Stromal cell of bone marrow (primary cell): ENCODE data around the gene CCDC136.
A peak's percentile ranks its signal among the peaks of the same experiment; 100 is the strongest.

ENCODE experiments used
- DNase-seq: peaks from one replicate; pipeline ENCODE4 v3.0.0-alpha.2; 2012; ENCODE audit warnings: low read depth

Gene CCDC136

DNA sequence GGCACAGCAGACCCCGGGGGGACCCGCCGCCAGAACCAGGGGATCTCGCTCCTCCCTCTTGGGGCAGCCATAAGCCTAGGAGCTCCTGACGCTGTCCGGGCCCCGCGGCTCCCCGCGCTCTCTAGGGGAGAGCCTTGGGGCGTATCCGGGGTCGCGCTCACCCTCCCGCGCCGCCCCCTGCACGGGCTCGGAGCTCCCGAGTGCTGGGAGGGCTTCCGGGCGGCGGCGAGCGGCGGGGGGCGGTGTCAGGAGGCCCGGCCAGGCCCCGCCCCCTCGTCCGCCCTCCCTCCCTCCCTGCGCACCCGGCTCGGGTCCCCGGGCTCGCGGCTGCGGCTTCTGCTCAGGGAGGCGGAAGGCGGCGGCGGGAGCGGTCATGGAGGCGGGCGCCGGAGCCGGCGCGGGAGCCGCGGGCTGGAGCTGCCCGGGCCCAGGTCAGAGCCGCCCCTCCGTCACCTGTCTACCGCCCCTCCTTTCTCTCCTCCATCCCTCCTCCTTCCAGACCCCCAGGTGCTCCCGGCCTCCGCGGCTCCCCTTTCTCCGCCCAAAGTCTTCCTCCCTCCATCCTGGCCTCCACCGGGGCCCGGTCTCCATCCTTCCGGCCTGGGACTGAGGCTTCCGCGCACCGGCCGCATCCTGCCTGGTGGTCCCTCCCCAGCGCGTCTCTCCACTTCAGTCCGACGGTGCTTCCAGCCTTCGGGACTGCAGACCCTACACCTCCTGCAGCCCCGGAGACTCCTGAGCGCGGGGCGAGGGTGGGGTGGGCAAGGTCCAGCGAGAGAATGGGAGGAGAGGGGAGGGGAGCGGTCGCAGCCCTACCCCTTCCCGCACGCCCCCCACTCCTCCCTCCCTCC is at the start of gene CCDC136:
Gene CCDC136 (plus strand): TSS at position 848 of the 851 bp plus-strand sequence. CDS start 444 bp downstream, outside the sequence.
- DNase-seq, result no peak

DNA sequence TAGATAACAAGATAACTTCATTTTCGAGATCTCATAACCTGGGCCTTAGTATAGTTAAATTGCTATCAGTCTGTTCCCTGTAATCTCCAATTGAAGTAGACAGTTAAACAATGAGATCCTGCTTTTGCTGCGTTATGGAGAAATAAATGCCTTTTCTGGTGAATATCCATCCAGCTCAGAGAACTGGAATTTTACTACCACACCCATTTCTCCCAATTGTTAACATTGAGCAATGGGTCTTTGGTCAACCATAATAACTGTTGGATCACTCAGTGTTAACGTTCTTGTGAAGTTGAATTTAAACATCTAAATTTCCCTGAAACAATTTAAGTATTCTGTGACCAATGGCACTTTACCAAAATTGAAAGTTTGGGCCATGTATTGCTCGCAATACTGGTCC is 49.6 kb upstream of the CCDC136 start:
- peak; percentile 68 for DNase-seq

DNA sequence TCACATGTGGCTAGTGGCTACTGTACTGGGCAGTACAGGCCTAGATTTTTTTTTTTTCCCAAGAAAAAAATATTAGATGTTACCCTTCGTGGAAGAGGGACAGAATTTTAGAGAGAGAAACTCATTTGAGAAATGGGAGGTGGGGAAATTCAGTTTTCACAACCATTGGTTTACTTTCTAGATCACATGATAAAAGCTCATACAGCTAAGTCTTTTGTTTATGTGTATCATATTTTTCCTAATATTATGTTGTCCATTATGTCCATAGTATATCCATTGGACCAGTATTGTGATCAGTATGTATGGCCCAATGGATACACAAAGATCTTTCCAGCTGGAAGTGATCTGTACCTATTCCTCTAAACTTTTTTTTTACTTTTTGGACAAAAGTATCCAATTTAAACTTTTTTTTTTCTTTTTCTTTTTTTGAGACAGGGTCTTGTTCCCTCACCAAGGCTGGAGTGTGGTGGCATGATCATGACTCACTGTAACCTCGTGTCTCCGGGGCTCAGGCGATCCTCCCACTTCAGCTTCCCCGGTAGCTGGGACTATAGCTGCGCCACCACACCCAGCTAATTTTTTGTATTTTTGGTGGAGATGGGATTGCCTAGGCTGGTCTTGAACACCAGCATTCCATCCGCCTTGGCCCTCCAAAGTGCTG is 48.5 kb upstream of the CCDC136 start:
- DNase-seq, result no peak

DNA sequence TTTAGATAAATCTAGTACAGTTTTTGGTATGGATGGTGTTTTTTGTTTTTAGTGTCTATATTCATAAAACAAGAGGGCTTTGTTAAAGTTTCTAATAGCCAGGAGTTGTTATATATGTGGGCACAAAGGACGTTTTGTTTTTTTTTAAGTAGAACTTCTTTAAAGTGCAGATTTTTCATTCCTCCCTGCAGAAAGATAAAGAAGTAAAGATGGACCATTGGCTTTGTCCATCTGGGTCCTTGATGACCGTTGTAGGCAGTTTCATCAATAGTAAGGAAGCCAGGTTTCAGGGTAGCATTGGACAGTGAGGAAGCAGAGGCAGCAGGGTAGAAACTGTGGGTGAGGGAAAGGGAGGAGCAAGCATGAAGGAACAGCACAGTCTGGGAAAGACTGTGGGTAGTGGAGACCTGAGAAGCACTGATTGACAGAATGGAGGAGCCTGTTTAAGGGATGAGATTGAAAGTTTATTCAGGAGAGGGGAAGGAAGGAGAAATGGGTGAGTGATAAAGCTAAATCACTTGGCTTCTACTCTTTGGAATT is 47.3 kb upstream of the CCDC136 start:
- DNase-seq, result no peak

DNA sequence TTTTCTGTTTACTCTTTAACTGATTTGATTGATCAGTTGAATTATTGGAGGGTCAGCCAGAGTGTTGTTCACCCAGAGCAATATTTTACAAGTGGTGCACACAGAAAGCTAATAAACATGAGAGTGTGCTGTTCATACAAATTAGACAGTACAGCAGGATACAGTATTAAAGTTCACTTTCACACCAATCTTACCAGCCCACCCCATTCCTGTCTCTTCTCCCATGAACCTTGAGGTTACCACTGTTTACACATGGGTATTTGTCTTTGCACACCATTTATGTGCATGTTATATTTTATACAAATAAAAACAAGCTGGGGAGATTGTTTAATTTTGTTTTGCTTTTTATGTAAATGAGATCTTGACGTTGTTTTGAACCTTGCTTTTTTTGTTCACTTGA is 46.1 kb upstream of the CCDC136 start:
- DNase-seq, result no peak

DNA sequence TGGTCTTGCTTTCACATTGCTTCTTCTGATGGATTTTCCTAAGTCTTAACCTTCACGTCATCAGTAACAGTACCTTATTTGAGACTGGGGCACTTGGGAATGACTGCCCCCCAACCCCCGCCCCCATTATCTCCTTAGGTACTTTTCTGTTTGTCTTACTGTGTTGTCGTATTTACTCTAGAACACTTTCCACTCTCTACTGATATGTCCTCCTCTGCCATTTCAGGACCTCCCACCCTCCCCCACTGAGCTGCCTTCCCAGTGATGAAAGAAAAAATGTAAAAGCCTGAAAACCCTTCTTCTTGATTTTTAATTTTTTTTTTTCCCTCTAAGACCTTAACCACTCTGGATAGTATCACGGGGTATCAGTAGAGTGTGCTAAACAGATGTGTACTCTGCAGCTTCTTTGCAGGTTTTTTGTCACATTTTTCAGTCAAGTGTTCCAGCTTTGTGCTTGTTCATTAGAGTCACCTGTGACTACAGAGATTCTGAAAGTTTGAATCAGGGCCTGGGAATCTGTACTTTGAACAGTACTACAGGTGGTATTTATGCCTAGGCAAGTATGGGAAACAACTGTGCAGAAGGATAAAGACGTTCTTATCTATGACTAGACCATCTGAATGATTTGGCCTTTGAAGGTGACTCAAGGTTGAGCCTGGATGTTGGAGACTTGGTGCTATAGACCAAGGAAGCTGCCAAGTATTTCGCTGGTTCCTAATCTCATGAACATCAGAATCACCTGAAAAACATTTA is 44.3 kb upstream of the CCDC136 start:
- no peak for DNase-seq

DNA sequence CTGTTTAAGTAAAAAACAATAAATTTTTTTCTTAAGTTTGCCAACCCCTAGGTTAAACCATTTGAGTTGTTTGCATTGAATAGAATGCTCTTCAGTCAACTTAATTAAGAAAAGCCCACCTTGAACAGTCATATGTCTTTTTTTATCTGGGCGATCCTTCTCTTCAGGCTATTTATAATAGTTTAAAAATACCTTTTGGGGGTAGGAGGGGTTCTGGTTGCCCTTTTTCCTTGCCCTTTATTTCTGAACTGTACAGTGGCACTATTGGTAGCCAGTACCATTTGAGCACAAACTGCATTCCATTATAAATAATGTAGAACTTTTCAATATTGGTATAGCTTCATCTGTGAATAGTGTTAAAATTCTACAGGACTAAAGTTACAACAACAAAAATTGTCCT is 39.5 kb upstream of the CCDC136 start:
- no peak for DNase-seq

- no peak for DNase-seq
These were observed 36.5 kb upstream of the CCDC136 start for GRCh38 chr7:128755075-128755818.

GRCh38 chr7:128755819-128756476 is 35.8 kb upstream of the CCDC136 start:
- DNase-seq, result peak; percentile 86

GRCh38 chr7:128757203-128757602 is 34.6 kb upstream of the CCDC136 start:
- DNase-seq, result no peak

- DNase-seq, result no peak
These were observed 33.2 kb upstream of the CCDC136 start for GRCh38 chr7:128758553-128758952.

DNA sequence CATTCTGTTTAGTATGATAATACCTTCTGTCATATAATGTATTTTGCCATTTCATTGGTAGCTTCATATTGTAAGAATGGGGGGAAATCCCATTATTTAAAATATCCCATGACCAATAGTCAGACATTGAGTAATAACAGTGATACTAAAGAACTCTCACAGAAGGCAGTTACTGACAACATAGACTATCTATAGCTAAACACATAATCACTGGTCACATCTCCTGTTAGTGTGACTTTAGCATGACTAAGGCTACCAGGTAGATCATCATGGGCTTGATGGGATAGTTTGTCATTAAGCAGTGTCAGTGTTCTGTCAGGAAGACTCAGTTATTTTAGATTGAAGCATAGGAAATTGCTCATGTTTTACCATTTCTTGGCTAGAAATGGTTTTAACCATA is 32.5 kb upstream of the CCDC136 start:
- no peak for DNase-seq

DNA sequence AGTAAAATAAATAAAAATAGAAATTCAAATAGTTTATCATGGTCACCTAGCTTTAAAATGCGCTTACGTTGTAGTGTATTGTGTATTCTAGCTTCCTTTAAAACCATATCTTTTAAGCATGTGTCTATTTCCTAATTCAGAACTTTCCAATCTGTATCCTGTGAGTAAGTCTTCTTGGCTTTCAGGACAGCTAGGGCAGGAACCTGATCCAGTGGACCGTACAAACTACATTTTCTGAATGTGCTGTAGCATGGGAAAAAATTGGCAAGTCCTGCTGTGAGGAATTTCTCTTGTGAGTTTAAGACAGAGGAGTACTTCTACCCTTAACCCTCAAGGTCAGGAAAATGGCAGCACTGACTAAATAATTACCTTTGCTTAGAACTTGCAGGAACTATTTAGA is 28.2 kb upstream of the CCDC136 start:
- DNase-seq, result no peak

DNA sequence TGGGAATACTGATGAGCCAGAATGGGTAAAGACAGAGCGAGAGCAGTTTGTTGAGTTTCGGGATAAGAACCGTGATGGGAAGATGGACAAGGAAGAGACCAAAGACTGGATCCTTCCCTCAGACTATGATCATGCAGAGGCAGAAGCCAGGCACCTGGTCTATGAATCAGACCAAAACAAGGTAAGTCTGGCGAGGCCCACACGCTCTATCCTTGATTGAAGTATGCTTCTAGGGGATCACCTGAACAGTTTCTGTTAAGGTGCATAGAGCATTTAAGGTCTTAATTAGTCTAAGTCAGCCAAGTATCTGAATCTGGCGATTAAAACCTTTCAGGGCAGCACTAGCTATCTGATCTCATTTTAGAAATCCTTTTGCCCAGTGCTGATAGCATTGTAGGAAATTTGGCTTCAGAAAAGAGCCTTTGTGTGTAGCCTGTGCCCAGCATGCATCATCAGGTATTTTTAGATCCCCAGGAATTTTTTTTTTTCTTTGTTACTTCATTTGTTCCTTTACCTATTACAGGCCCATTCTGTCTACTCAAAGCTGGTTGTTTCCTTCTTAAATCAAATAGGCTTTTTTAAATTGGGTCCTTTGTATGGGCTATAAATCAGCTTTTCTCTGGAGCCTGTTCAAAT is 24.2 kb upstream of the CCDC136 start:
- DNase-seq, result no peak

- no peak for DNase-seq
These were observed 21.5 kb upstream of the CCDC136 start for GRCh38 chr7:128770233-128770632.

DNA sequence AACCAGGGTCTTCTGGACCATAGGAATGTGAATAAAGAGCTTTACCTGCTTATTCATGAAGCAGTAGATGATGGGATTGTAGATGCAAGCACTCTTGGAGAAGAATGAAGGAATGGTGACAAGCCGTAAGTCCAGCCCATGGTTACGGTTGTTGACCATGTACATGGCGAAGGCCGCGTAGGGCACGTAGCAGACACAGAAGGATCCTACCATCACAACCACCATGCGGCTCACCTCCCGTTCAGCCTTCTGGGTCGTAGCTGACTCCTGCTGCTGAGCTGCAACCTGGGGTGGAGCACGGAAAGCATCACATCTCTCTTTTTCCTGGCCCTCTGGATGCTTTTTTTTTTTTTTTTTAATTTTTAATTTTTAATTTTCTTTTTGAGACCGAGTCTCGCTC is 18.2 kb upstream of the CCDC136 start:
- DNase-seq, result no peak

DNA sequence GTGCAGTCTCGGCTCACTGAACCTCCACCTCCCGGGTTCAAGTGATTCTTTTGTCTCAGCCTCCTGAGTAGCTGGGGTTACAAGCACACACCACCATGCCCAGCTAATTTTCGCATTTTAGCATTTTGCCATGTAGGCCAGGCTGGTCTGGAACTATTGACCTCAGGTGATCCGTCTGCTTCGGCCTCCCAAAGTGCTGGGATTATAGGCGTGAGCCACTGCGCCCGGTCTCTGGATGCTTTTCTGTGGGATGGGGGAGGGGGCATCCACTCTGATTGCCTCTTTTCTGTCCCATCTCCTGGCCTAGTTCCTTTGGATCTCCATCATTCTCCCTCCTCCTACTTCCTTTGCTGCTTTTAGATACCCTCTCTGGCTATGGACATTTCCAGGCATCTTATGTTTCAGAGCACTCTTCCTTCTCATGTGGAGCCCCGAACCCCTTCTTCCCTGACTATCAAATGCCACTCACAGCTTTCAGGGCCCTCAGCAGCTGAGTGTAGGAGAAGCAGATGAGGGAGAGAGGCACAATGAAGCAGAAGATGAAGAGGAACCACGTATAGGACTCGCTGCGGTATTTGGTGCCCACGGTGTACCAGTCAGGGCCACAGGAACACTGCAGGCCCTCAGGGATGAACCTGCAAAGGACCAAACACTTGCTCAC is 17.6 kb upstream of the CCDC136 start:
- no peak for DNase-seq

DNA sequence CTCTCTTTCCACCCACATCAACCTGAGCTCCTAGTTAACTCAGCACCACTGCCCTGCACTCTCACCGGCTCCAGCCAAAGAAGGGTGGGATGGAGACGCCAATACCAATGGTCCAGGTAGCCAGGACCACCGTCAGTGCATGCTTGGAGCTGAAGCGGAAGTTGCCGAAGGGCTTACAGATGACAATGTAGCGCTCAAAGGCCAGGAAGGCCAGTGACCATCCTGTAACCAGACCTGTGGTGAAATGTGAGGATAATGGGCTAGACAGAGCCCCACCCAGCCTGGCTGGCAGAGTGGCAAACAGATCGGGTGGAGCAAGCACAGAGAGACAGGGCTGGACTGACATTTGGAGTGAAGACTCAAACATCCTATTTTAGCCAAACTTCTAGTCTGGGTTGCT is 16.8 kb upstream of the CCDC136 start:
- DNase-seq, result no peak

GRCh38 chr7:128775744-128776474 is 15.9 kb upstream of the CCDC136 start, which contains the start of gene OPN1SW:
TSS of gene OPN1SW (minus strand) at chr7:128775794. CDS start at chr7:128775781, 13 bp downstream.
- no peak for DNase-seq
